Panc1 (cell line): ENCODE data around the gene RALGAPB.

ENCODE experiments used
- POLR2AphosphoS5 ChIP-seq: IDR thresholded peaks from 2 replicates; pipeline ENCODE4 v1.6.1; 2012; ENCODE audit warnings: mild to moderate bottlenecking, low read depth, low read length, moderate library complexity
- SIN3A ChIP-seq: IDR thresholded peaks from 2 replicates; pipeline ENCODE4 v1.6.1; 2012; ENCODE audit warnings: low read depth, mild to moderate bottlenecking, low read length, moderate library complexity, borderline replicate concordance; ENCODE audit not compliant: insufficient read depth
- TCF7L2 ChIP-seq: IDR thresholded peaks from 2 replicates; pipeline ENCODE4 v1.6.1; 2011; ENCODE audit warnings: mild to moderate bottlenecking, low read depth, low read length, inconsistent platforms
- TF ChIP-seq, protein P1 (sequence below): fragments of 450-650 bp; IDR thresholded peaks from 2 replicates; pipeline ENCODE4 v1.5.1; 2017; ENCODE audit warnings: mild to moderate bottlenecking
- TF ChIP-seq, protein P2 (sequence below), 2 experiments: IDR thresholded peaks; 2 replicates each; pipeline ENCODE4 v1.6.1; 2011 to 2012; ENCODE audit warnings: low read depth in 2 of 2, control low read depth in 1 of 2, low read length in 1 of 2, mild to moderate bottlenecking in 1 of 2, moderate library complexity in 1 of 2; ENCODE audit not compliant: insufficient read depth in 1 of 2

DNA sequence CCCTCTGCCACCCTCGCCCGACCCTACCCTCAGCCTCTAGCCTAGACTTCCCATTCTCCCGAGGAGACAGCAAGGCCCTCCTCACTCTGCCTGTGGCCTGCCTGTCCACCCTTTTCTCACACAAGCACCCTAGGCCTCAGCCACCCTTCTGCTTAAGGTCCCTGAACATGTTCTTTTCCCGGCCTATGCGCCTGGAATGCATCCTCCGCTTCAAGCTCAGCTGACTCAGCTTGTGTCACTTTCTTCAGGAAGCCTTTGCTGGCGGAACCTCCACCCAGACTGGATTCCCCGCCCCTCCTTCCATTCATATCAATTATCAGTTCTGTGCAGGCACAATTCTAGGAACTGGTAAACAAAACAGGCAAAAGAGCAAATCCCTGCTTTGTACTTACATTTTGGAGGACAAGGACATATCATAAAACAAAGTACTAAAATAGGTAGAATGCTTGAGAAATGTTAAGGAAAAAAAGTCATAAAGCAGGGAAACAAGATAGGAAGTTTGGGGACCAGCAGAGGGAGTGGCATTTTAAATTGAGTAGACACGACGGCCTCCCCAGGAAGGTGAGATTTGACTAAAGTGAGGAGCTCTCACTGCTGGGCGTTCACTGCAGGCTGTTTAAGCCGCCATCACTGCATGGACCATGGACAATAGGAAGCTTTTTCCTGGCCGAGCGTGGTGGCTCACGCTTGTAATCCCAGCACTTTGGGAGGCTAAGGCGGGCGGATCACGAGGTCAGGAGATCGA lies 19.6 kb upstream of the RALGAPB start:
- TF ChIP-seq, protein P1, sequence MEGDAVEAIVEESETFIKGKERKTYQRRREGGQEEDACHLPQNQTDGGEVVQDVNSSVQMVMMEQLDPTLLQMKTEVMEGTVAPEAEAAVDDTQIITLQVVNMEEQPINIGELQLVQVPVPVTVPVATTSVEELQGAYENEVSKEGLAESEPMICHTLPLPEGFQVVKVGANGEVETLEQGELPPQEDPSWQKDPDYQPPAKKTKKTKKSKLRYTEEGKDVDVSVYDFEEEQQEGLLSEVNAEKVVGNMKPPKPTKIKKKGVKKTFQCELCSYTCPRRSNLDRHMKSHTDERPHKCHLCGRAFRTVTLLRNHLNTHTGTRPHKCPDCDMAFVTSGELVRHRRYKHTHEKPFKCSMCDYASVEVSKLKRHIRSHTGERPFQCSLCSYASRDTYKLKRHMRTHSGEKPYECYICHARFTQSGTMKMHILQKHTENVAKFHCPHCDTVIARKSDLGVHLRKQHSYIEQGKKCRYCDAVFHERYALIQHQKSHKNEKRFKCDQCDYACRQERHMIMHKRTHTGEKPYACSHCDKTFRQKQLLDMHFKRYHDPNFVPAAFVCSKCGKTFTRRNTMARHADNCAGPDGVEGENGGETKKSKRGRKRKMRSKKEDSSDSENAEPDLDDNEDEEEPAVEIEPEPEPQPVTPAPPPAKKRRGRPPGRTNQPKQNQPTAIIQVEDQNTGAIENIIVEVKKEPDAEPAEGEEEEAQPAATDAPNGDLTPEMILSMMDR = no peak
- no peak for TF ChIP-seq POLR2AphosphoS5
- TF ChIP-seq, protein P2, sequence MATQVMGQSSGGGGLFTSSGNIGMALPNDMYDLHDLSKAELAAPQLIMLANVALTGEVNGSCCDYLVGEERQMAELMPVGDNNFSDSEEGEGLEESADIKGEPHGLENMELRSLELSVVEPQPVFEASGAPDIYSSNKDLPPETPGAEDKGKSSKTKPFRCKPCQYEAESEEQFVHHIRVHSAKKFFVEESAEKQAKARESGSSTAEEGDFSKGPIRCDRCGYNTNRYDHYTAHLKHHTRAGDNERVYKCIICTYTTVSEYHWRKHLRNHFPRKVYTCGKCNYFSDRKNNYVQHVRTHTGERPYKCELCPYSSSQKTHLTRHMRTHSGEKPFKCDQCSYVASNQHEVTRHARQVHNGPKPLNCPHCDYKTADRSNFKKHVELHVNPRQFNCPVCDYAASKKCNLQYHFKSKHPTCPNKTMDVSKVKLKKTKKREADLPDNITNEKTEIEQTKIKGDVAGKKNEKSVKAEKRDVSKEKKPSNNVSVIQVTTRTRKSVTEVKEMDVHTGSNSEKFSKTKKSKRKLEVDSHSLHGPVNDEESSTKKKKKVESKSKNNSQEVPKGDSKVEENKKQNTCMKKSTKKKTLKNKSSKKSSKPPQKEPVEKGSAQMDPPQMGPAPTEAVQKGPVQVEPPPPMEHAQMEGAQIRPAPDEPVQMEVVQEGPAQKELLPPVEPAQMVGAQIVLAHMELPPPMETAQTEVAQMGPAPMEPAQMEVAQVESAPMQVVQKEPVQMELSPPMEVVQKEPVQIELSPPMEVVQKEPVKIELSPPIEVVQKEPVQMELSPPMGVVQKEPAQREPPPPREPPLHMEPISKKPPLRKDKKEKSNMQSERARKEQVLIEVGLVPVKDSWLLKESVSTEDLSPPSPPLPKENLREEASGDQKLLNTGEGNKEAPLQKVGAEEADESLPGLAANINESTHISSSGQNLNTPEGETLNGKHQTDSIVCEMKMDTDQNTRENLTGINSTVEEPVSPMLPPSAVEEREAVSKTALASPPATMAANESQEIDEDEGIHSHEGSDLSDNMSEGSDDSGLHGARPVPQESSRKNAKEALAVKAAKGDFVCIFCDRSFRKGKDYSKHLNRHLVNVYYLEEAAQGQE (IDR thresholded peaks at IDR 0.05; ENCODE audit: insufficient read depth in 1 of 2, low read depth in 2 of 2, low read length in 1 of 2) = no peak
- TF ChIP-seq SIN3A = no peak
- TF ChIP-seq TCF7L2 = no peak
